ENCODE measurements around the gene TMEM145.
A peak's percentile ranks its signal among the peaks of the same experiment; 100 is the strongest.

TMEM145 gene

GRCh38 chr19:42283188-42284065, 29.7 kb upstream of the TMEM145 start:
- H3K9me3 ChIP-seq (ENCODE audit: severe bottlenecking), result no peaks in the 10 kb centered on the region
- DNase-seq, result peak; percentile 96
- TF ChIP-seq, protein P1, sequence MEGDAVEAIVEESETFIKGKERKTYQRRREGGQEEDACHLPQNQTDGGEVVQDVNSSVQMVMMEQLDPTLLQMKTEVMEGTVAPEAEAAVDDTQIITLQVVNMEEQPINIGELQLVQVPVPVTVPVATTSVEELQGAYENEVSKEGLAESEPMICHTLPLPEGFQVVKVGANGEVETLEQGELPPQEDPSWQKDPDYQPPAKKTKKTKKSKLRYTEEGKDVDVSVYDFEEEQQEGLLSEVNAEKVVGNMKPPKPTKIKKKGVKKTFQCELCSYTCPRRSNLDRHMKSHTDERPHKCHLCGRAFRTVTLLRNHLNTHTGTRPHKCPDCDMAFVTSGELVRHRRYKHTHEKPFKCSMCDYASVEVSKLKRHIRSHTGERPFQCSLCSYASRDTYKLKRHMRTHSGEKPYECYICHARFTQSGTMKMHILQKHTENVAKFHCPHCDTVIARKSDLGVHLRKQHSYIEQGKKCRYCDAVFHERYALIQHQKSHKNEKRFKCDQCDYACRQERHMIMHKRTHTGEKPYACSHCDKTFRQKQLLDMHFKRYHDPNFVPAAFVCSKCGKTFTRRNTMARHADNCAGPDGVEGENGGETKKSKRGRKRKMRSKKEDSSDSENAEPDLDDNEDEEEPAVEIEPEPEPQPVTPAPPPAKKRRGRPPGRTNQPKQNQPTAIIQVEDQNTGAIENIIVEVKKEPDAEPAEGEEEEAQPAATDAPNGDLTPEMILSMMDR (IDR thresholded peaks at IDR 0.05; ENCODE audit: low read depth, low read length), result no peak
- peak overlapping the region; percentile 27 for H3K4me3 ChIP-seq (ENCODE audit: low read depth, low read length)
- H3K27ac ChIP-seq, result peak overlapping the region; percentile 71
- H3K27me3 ChIP-seq (ENCODE audit: insufficient read depth, low read depth, severe bottlenecking), result no peaks in the 10 kb centered on the region
- H3K36me3 ChIP-seq, result peaks cover 21% of the 10 kb centered on the region

- Histone ChIP-seq H3K9me3 (ENCODE audit: severe bottlenecking) (no peaks in the 10 kb centered on the region), H3K27ac (peak overlapping the region; percentile 71; the same call in 1 of the 2 replicates), H3K36me3 (peaks cover 26% of the 10 kb centered on the region), H3K4me3 (ENCODE audit: low read depth, low read length) (no peak overlapping the region), H3K27me3 (ENCODE audit: insufficient read depth, low read depth, severe bottlenecking) (no peaks in the 10 kb centered on the region)
- TF ChIP-seq, protein P1 (IDR thresholded peaks at IDR 0.05; ENCODE audit: low read depth, low read length), result no peak
- peak; percentile 73 for DNase-seq
Measured at GRCh38 chr19:42284066-42284501, 29.0 kb upstream of the TMEM145 start.

DNA sequence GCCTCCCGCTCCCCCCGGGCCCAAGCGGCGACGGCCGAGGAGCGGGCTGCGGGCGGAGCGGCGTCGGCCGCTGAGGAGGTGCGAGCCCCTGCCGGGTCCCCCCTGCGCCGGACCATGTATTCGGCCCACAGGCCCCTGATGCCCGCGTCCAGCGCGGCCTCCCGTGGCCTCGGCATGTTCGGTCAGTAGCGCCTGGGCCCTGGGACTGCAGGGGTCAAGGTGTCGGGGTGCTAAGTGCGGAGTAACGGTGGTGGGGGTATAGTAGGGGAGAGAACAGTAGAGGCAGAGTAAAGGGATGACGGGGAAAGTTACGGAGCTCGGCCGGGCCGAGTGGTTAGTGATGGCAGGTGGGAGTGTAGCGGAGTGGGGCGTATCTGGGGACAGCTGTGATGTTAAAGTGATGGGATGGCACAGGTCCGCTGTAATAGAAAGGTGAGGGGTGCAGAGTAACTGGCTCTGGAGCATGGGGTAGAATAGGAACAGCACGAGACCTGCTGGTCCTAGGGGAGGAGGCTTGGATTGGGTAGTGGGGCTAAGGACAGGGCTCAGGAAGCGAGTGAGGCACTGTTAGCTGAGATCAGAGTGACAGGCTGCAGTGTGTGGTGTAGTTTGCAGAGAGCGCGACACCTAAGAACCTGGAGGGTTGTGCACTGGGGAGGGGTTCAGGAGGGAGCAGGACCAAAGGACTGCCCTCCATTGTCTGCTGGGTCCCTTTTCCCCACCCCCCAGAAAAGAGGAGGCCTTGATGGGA, 28.3 kb upstream of the TMEM145 start:
- Histone ChIP-seq H3K27me3 (ENCODE audit: insufficient read depth, low read depth, severe bottlenecking) (no peaks in the 10 kb centered on the region), H3K9me3 (ENCODE audit: severe bottlenecking) (no peaks in the 10 kb centered on the region), H3K36me3 (peaks cover 33% of the 10 kb centered on the region), H3K27ac (peak overlapping the region; percentile 76), H3K4me3 (ENCODE audit: low read depth, low read length) (peak overlapping the region; percentile 87)
- no peak for DNase-seq
- TF ChIP-seq, protein P1 (IDR thresholded peaks at IDR 0.05; ENCODE audit: low read depth, low read length), result no peak

DNA sequence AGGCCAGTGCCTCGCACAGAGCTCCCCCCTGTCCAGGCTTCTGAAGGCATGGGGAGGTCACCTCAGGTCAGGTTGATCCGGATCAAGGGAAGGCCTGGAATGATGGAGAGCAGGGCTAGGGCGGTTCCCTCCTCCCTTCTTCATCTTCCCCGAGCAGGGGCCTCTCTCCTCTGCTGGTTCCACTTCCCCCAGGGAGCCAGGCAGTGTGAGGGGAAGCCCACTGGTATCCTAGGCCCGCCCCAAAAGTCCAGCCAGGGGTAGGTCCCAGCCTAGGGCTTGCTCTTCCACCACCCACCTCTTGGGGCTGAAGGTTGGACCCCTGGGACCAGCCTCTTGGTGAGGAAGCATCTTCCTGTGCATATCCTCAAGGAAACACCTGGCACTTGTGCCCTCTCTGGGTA, 27.6 kb upstream of the TMEM145 start:
- TF ChIP-seq, protein P1 (IDR thresholded peaks at IDR 0.05; ENCODE audit: low read depth, low read length), result no peak
- peak overlapping the region; percentile 87 for H3K4me3 ChIP-seq (ENCODE audit: low read depth, low read length)
- DNase-seq, result peak; percentile 71
- peak overlapping the region; percentile 76 for H3K27ac ChIP-seq
- H3K36me3 ChIP-seq, result peaks cover 41% of the 10 kb centered on the region
- H3K27me3 ChIP-seq (ENCODE audit: insufficient read depth, low read depth, severe bottlenecking), result no peaks in the 10 kb centered on the region
- no peaks in the 10 kb centered on the region for H3K9me3 ChIP-seq (ENCODE audit: severe bottlenecking)

GRCh38 chr19:42285988-42286348, 27.1 kb upstream of the TMEM145 start:
- no peaks in the 10 kb centered on the region for H3K9me3 ChIP-seq (ENCODE audit: severe bottlenecking)
- TF ChIP-seq, protein P1 (IDR thresholded peaks at IDR 0.05; ENCODE audit: low read depth, low read length), result no peak
- H3K36me3 ChIP-seq, result peaks cover 45% of the 10 kb centered on the region
- H3K4me3 ChIP-seq (ENCODE audit: low read depth, low read length), result no peak overlapping the region
- no peaks in the 10 kb centered on the region for H3K27me3 ChIP-seq (ENCODE audit: insufficient read depth, low read depth, severe bottlenecking)
- peak overlapping the region; percentile 76; the same call in 1 of the 2 replicates for H3K27ac ChIP-seq
- DNase-seq, result no peak
